Astrocyte (in vitro differentiated cells and primary cell): ENCODE measurements around the gene ATXN3L. TPM values are rescaled to one million over a fixed set of nuclear protein-coding genes. Genes with fewer than 3 reads are reported as not detected.
A peak's percentile ranks its signal among the peaks of the same experiment; 100 is the strongest.
"Not testable (repeated sequence)": the region's sequence is repeated elsewhere in the genome, so short reads cannot be mapped to it uniquely, and the experiment has no call there.

Source experiments
- DNase-seq: peaks from one replicate; pipeline ENCODE4 v3.0.0-alpha.2; 2010; ENCODE audit warnings: low read depth
- FAIRE-seq: peaks from 2 replicates; lab custom pipeline; 2011; peaks lifted over from hg19 to GRCh38; lab: Jason Lieb, UNC
- H2AFZ ChIP-seq: 2 replicates; pipeline ENCODE4 v1.6.0; 2012; ENCODE audit warnings: low read depth, low read length, inconsistent platforms
- H3K27ac ChIP-seq: 2 replicates; pipeline ENCODE4 v1.5.1; 2011; ENCODE audit warnings: low read depth, low read length, inconsistent platforms
- H3K27me3 ChIP-seq: 2 replicates; pipeline ENCODE4 v1.6.0; 2011; ENCODE audit warnings: low read length, inconsistent platforms; ENCODE audit not compliant: insufficient read depth
- H3K36me3 ChIP-seq: 2 replicates; pipeline ENCODE4 v1.5.1; 2011; ENCODE audit warnings: low read length, inconsistent platforms; ENCODE audit not compliant: insufficient read depth
- H3K4me1 ChIP-seq: 2 replicates; pipeline ENCODE4 v1.5.1; 2011; ENCODE audit warnings: low read length, inconsistent platforms; ENCODE audit not compliant: insufficient read depth
- H3K4me2 ChIP-seq: 2 replicates; pipeline ENCODE4 v1.6.0; 2012; ENCODE audit warnings: low read length, inconsistent platforms
- H3K4me3 ChIP-seq: 2 replicates; pipeline ENCODE4 v1.5.1; 2011; ENCODE audit warnings: low read depth, mild to moderate bottlenecking, low read length, inconsistent platforms; ENCODE audit not compliant: insufficient read depth
- H3K79me2 ChIP-seq: 2 replicates; pipeline ENCODE4 v1.6.0; 2012; ENCODE audit warnings: mild to moderate bottlenecking, low read length, inconsistent platforms; ENCODE audit not compliant: insufficient read depth
- H3K9ac ChIP-seq: 2 replicates; pipeline ENCODE4 v1.6.0; 2012; ENCODE audit warnings: mild to moderate bottlenecking, low read length, inconsistent platforms
- H3K9me3 ChIP-seq: 2 replicates; pipeline ENCODE4 v1.5.1; 2012; ENCODE audit warnings: low read depth, mild to moderate bottlenecking, low read length, inconsistent platforms; ENCODE audit not compliant: insufficient read depth
- H4K20me1 ChIP-seq: 2 replicates; pipeline ENCODE4 v1.6.0; 2012; ENCODE audit warnings: low read length, inconsistent platforms; ENCODE audit not compliant: insufficient read depth
- H3K27ac Mint-ChIP-seq: one replicate; pipeline ENCODE4 v1.8.0; 2021; ENCODE audit warnings: mild to moderate bottlenecking, mixed read lengths; ENCODE audit not compliant: unreplicated experiment
- H3K27me3 Mint-ChIP-seq: one replicate; pipeline ENCODE4 v1.8.0; 2021; ENCODE audit warnings: low read depth, mixed read lengths; ENCODE audit not compliant: unreplicated experiment
- H3K36me3 Mint-ChIP-seq: one replicate; pipeline ENCODE4 v1.8.0; 2021; ENCODE audit warnings: low read depth, mixed read lengths; ENCODE audit not compliant: unreplicated experiment
- H3K4me1 Mint-ChIP-seq: one replicate; pipeline ENCODE4 v1.8.0; 2021; ENCODE audit warnings: low read depth, mixed read lengths; ENCODE audit not compliant: unreplicated experiment
- H3K4me3 Mint-ChIP-seq: one replicate; pipeline ENCODE4 v1.8.0; 2021; ENCODE audit warnings: mild to moderate bottlenecking, moderate library complexity, mixed read lengths; ENCODE audit not compliant: unreplicated experiment
- H3K9me3 Mint-ChIP-seq: one replicate; pipeline ENCODE4 v1.8.0; 2021; ENCODE audit warnings: mild to moderate bottlenecking, mixed read lengths; ENCODE audit not compliant: unreplicated experiment
- CTCF ChIP-seq: IDR thresholded peaks from 2 replicates; pipeline ENCODE4 v1.5.1; 2011; ENCODE audit warnings: low read depth, mild to moderate bottlenecking, inconsistent platforms, low read length, moderate library complexity; ENCODE audit not compliant: insufficient read depth
- EZH2 ChIP-seq: IDR thresholded peaks from 2 replicates; pipeline ENCODE4 v1.6.1; 2012; ENCODE audit warnings: mild to moderate bottlenecking, low read length, inconsistent platforms; ENCODE audit not compliant: insufficient read depth
- total RNA-seq: library from RNA; stranded (reverse); gene quantifications from 2 replicates; pipeline ENCODE4 v1.2.1, GENCODE V29; 2021

ATXN3L gene
- total RNA-seq, 1 donor from 2014 or later = not detected

- no peak overlapping the region for H3K27ac ChIP-seq
- no peak for TF ChIP-seq EZH2
- no peak for TF ChIP-seq CTCF
- H3K79me2 ChIP-seq = no peaks in the 10 kb centered on the region
- no peak overlapping the region for H3K4me3 Mint-ChIP-seq
- H3K4me3 ChIP-seq = no peak overlapping the region
- H3K27ac Mint-ChIP-seq = no peak overlapping the region
- no peaks in the 10 kb centered on the region for H3K27me3 Mint-ChIP-seq
- no peak overlapping the region for H3K4me2 ChIP-seq
- peaks cover 3% of the 10 kb centered on the region for H3K4me1 ChIP-seq
- H3K9me3 Mint-ChIP-seq = peaks cover 3% of the 10 kb centered on the region
- FAIRE-seq = no peak
- H3K36me3 ChIP-seq = no peaks in the 10 kb centered on the region
- no peak overlapping the region for H3K9ac ChIP-seq
- H4K20me1 ChIP-seq = no peaks in the 10 kb centered on the region
- H3K4me1 Mint-ChIP-seq = no peaks in the 10 kb centered on the region
- DNase-seq = no peak
- no peaks in the 10 kb centered on the region for H3K9me3 ChIP-seq
- H3K36me3 Mint-ChIP-seq = no peaks in the 10 kb centered on the region
- H2AFZ ChIP-seq = no peak overlapping the region
- H3K27me3 ChIP-seq = no peaks in the 10 kb centered on the region
Measured at GRCh38 chrX:13307041-13307440, 12.8 kb downstream of the ATXN3L start.

GRCh38 chrX:13305108-13305507, 14.7 kb downstream of the ATXN3L start:
- Mint-ChIP-seq H3K9me3 (peaks cover 3% of the 10 kb centered on the region), H3K36me3 (no peaks in the 10 kb centered on the region), H3K27ac (no peak overlapping the region), H3K4me1 (peaks cover 2% of the 10 kb centered on the region), H3K27me3 (no peaks in the 10 kb centered on the region), H3K4me3 (no peak overlapping the region)
- H3K4me3 ChIP-seq = no peak overlapping the region
- H4K20me1 ChIP-seq = no peaks in the 10 kb centered on the region
- TF ChIP-seq CTCF (no peak), EZH2 (no peak)
- H3K9me3 ChIP-seq = no peaks in the 10 kb centered on the region
- no peak overlapping the region for H3K27ac ChIP-seq
- FAIRE-seq = peak; percentile 65
- no peaks in the 10 kb centered on the region for H3K79me2 ChIP-seq
- H3K9ac ChIP-seq = no peak overlapping the region
- no peaks in the 10 kb centered on the region for H3K36me3 ChIP-seq
- DNase-seq = no peak
- no peak overlapping the region for H3K4me2 ChIP-seq
- no peak overlapping the region for H2AFZ ChIP-seq
- H3K27me3 ChIP-seq = no peaks in the 10 kb centered on the region
- peaks cover 3% of the 10 kb centered on the region for H3K4me1 ChIP-seq

GRCh38 chrX:13304052-13304451, 15.8 kb downstream of the ATXN3L start:
- no peaks in the 10 kb centered on the region for H3K36me3 Mint-ChIP-seq
- TF ChIP-seq CTCF (no peak), EZH2 (no peak)
- peak; percentile 64 for FAIRE-seq

GRCh38 chrX:13303248-13303647, 16.6 kb downstream of the ATXN3L start:
- not testable (repeated sequence) for H3K4me1 ChIP-seq, H3K4me1 Mint-ChIP-seq, H3K4me3 Mint-ChIP-seq, H3K27ac ChIP-seq, H3K4me3 ChIP-seq, DNase-seq, H3K27me3 Mint-ChIP-seq, H3K36me3 ChIP-seq, H3K9me3 Mint-ChIP-seq, H3K27me3 ChIP-seq, FAIRE-seq, H3K36me3 Mint-ChIP-seq, H2AFZ ChIP-seq, H3K9me3 ChIP-seq, H4K20me1 ChIP-seq, H3K4me2 ChIP-seq, H3K9ac ChIP-seq, H3K79me2 ChIP-seq
- peak overlapping the region; percentile 34 for H3K27ac Mint-ChIP-seq

More at GRCh38 chrX:13304052-13304451, 15.8 kb downstream of the ATXN3L start:
- peaks cover 3% of the 10 kb centered on the region for H3K9me3 Mint-ChIP-seq
- DNase-seq = no peak
- no peaks in the 10 kb centered on the region for H4K20me1 ChIP-seq
- H3K27ac ChIP-seq = no peak overlapping the region
- peaks cover 4% of the 10 kb centered on the region for H3K4me1 Mint-ChIP-seq
- H3K9me3 ChIP-seq = no peaks in the 10 kb centered on the region
- no peak overlapping the region for H3K9ac ChIP-seq
- no peak overlapping the region for H3K4me2 ChIP-seq
- no peak overlapping the region for H2AFZ ChIP-seq
- H3K4me1 ChIP-seq = peaks cover 3% of the 10 kb centered on the region
- no peak overlapping the region for H3K4me3 ChIP-seq
- H3K79me2 ChIP-seq = no peaks in the 10 kb centered on the region
- no peak overlapping the region for H3K27ac Mint-ChIP-seq
- no peak overlapping the region for H3K4me3 Mint-ChIP-seq
- no peaks in the 10 kb centered on the region for H3K27me3 Mint-ChIP-seq
- H3K27me3 ChIP-seq = no peaks in the 10 kb centered on the region
- no peaks in the 10 kb centered on the region for H3K36me3 ChIP-seq
